NCI-H748 (cell line): ENCODE measurements around the gene TCF7L2.

Source experiments
- DNase-seq: peaks from one replicate; lab custom pipeline; 2025; ENCODE audit not compliant: unreplicated experiment; lab: John Stamatoyannopoulos, UW

The TCF7L2 gene

GRCh38 chr10:112949875-112950507, at the start of gene TCF7L2:
Gene TCF7L2, plus strand, starts transcription at chr10:112950247. Its CDS starts 510 bp downstream, at chr10:112950757.
- DNase-seq, result peak; percentile 90

GRCh38 chr10:112902730-112903129, 47.3 kb upstream of the TCF7L2 start:
- no peak for DNase-seq

GRCh38 chr10:112904000-112904399, 46.0 kb upstream of the TCF7L2 start:
- DNase-seq, result no peak

- no peak for DNase-seq
Observed at GRCh38 chr10:112906945-112907344, 43.1 kb upstream of the TCF7L2 start.

- DNase-seq, result no peak
Observed at GRCh38 chr10:112907893-112908292, 42.2 kb upstream of the TCF7L2 start.

GRCh38 chr10:112911206-112911605, 38.8 kb upstream of the TCF7L2 start:
- no peak for DNase-seq

GRCh38 chr10:112912410-112912928, 37.6 kb upstream of the TCF7L2 start:
- DNase-seq, result no peak

- DNase-seq, result no peak
Observed at GRCh38 chr10:112913255-112913654, 36.8 kb upstream of the TCF7L2 start.

- DNase-seq, result no peak
Observed at GRCh38 chr10:112913661-112914287, 36.3 kb upstream of the TCF7L2 start.

- no peak for DNase-seq
Observed at GRCh38 chr10:112914288-112914952, 35.6 kb upstream of the TCF7L2 start.

- DNase-seq, result no peak
Observed at GRCh38 chr10:112915590-112916572, 34.2 kb upstream of the TCF7L2 start.

GRCh38 chr10:112917681-112918080, 32.4 kb upstream of the TCF7L2 start:
- no peak for DNase-seq

- no peak for DNase-seq
Observed at GRCh38 chr10:112918771-112919170, 31.3 kb upstream of the TCF7L2 start.

GRCh38 chr10:112919721-112920120, 30.3 kb upstream of the TCF7L2 start:
- DNase-seq, result no peak

GRCh38 chr10:112926906-112927688, 22.9 kb upstream of the TCF7L2 start:
- no peak for DNase-seq

GRCh38 chr10:112927980-112928379, 22.1 kb upstream of the TCF7L2 start:
- DNase-seq, result no peak

- DNase-seq, result no peak
Observed at GRCh38 chr10:112932658-112933057, 17.4 kb upstream of the TCF7L2 start.

GRCh38 chr10:112934193-112934592, 15.9 kb upstream of the TCF7L2 start:
- DNase-seq, result no peak

GRCh38 chr10:112938808-112939482, 11.1 kb upstream of the TCF7L2 start:
- no peak for DNase-seq

- DNase-seq, result no peak
Observed at GRCh38 chr10:112945811-112946210, 4.2 kb upstream of the TCF7L2 start.
